HCT116 (cell line): ENCODE data around the gene UBE2S.

ENCODE experiments used
- TF ChIP-seq, protein P1 (sequence below), 3 experiments: fragments of 200-600 bp in 1 of 3; sonication (generic) in 1 of 3; IDR thresholded peaks in 2 of 3; conservative IDR thresholded peaks in 1 of 3; 2 replicates each; pipeline ENCODE4 v1.5.1; 2012 to 2017; ENCODE audit warnings: low read depth in 2 of 3, low read length in 2 of 3, antibody characterized with exemption in 1 of 3, borderline replicate concordance in 1 of 3, control low read depth in 1 of 3, mild to moderate bottlenecking in 1 of 3, mixed read lengths in 1 of 3, mixed run types in 1 of 3, moderate library complexity in 1 of 3; ENCODE audit not compliant: insufficient read depth in 1 of 3
- TF ChIP-seq, protein P2 (sequence below): IDR thresholded peaks from 2 replicates; pipeline ENCODE4 v1.6.1; 2012; ENCODE audit warnings: low read depth

- TF ChIP-seq, protein P1, sequence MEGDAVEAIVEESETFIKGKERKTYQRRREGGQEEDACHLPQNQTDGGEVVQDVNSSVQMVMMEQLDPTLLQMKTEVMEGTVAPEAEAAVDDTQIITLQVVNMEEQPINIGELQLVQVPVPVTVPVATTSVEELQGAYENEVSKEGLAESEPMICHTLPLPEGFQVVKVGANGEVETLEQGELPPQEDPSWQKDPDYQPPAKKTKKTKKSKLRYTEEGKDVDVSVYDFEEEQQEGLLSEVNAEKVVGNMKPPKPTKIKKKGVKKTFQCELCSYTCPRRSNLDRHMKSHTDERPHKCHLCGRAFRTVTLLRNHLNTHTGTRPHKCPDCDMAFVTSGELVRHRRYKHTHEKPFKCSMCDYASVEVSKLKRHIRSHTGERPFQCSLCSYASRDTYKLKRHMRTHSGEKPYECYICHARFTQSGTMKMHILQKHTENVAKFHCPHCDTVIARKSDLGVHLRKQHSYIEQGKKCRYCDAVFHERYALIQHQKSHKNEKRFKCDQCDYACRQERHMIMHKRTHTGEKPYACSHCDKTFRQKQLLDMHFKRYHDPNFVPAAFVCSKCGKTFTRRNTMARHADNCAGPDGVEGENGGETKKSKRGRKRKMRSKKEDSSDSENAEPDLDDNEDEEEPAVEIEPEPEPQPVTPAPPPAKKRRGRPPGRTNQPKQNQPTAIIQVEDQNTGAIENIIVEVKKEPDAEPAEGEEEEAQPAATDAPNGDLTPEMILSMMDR (IDR thresholded peaks at IDR 0.05 in 2 of 3, conservative IDR thresholded peaks at IDR 0.05 in 1 of 3; ENCODE audit: borderline replicate concordance in 1 of 3, insufficient read depth in 1 of 3, low read depth in 2 of 3, low read length in 2 of 3) = no peak
- TF ChIP-seq, protein P2, sequence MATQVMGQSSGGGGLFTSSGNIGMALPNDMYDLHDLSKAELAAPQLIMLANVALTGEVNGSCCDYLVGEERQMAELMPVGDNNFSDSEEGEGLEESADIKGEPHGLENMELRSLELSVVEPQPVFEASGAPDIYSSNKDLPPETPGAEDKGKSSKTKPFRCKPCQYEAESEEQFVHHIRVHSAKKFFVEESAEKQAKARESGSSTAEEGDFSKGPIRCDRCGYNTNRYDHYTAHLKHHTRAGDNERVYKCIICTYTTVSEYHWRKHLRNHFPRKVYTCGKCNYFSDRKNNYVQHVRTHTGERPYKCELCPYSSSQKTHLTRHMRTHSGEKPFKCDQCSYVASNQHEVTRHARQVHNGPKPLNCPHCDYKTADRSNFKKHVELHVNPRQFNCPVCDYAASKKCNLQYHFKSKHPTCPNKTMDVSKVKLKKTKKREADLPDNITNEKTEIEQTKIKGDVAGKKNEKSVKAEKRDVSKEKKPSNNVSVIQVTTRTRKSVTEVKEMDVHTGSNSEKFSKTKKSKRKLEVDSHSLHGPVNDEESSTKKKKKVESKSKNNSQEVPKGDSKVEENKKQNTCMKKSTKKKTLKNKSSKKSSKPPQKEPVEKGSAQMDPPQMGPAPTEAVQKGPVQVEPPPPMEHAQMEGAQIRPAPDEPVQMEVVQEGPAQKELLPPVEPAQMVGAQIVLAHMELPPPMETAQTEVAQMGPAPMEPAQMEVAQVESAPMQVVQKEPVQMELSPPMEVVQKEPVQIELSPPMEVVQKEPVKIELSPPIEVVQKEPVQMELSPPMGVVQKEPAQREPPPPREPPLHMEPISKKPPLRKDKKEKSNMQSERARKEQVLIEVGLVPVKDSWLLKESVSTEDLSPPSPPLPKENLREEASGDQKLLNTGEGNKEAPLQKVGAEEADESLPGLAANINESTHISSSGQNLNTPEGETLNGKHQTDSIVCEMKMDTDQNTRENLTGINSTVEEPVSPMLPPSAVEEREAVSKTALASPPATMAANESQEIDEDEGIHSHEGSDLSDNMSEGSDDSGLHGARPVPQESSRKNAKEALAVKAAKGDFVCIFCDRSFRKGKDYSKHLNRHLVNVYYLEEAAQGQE = no peak
Observed at GRCh38 chr19:55372316-55373081, 35.1 kb downstream of the UBE2S start.
